ENCODE results near the gene KIRREL3. TPM values are rescaled to one million over a fixed set of nuclear protein-coding genes. Genes with fewer than 3 reads are reported as not detected.
"Not testable (repeated sequence)": the region's sequence is repeated elsewhere in the genome, so short reads cannot be mapped to it uniquely, and the experiment has no call there.

The KIRREL3 gene
- total and polyA plus RNA-seq, 8 donors: 0.06 to 1.1 (median 0.26) TPM; not detected in 2

DNA sequence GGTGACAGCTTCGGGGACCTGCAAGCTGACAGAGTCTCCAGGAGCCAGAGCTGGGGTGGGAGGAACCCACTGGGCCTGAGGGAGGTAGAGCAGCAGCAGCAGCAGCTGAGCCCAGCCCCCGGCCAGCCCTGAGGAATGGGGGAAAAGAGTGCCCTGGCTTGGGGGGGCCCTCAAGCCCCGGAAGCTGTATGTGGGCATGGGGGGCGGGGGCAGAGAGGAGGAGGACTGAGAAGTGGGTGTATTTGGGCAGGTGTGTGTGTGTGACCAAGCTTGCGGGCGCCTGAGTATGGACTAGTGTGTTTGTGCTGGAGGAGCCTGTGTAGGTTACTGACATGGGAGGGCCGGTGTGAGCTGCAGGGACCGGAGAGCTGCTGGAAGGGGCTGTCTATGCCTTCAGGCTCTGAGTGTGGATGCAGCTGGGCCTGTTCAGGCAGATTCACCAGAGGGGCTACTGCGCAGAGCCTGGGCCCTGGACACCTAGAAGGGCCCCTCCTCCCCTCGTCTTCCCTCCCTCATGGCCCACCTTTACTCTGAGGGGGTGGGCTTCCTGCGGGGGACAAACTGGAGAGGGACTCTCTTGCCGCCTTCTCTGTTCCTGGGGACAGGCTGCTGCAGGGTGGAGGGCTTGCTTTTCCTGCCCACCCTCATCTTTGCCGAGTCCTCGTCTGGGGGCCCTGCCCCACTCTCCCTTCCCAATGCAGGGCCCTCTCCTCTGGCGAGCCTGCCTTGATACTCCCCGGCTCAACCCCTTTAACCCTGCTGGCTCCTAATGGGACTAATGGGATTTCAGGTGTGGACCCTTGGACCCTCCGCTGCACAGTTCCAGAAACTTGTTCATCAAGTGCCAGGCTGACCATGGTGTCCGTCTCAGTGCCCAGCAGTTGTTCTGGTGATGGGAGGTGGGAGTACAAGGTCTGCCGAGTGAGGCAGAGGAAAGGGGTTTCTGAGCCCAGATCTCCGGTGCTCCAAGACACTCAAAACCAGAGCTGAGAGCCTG is 616.9 kb downstream of the KIRREL3 start:
- TF ChIP-seq, protein P1, sequence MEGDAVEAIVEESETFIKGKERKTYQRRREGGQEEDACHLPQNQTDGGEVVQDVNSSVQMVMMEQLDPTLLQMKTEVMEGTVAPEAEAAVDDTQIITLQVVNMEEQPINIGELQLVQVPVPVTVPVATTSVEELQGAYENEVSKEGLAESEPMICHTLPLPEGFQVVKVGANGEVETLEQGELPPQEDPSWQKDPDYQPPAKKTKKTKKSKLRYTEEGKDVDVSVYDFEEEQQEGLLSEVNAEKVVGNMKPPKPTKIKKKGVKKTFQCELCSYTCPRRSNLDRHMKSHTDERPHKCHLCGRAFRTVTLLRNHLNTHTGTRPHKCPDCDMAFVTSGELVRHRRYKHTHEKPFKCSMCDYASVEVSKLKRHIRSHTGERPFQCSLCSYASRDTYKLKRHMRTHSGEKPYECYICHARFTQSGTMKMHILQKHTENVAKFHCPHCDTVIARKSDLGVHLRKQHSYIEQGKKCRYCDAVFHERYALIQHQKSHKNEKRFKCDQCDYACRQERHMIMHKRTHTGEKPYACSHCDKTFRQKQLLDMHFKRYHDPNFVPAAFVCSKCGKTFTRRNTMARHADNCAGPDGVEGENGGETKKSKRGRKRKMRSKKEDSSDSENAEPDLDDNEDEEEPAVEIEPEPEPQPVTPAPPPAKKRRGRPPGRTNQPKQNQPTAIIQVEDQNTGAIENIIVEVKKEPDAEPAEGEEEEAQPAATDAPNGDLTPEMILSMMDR (IDR thresholded peaks at IDR 0.05): no peak
- 81 to 87% methylated on average over 19 to 20 of the region's 20 CpGs for WGBS, 2 donors
- Histone ChIP-seq H3K36me3 (no peaks in the 10 kb centered on the region), H3K4me1 (peaks cover 0 to 3% (median 0%) of the 10 kb centered on the region in 3 donors), H3K4me3 (no peak overlapping the region), H3K27me3 (no peaks in the 10 kb centered on the region), H3K27ac (no peak overlapping the region), H3K9me3 (no peaks in the 10 kb centered on the region)
- ATAC-seq (no peak), FAIRE-seq (no peak), DNase-seq (peak in 1 of 6 donors; percentile 44)
- intact Hi-C loops (cut with DNase I): no loop called here

DNA sequence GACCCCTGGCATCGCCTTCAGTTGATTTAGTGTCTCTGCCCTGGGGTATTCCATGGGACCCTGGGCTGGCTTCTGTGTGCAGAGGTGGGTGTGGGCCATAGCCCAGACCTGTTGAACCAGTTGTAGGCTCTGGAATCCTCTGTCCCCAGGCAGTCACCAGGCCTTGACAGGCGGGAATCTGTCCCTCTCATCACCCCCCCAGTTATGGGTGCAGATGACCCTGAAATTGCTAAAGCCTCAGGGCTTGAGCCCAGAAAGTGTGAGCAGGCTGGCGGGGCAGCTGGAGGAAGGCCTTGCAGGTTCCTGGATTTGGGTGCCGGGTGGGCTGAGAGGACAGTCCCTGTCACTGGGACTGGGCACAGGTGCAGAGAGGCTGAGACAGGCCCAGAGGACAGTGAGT is 617.9 kb downstream of the KIRREL3 start:
- intact Hi-C loops (cut with DNase I); FAIRE-seq; ATAC-seq; H3K9me3 ChIP-seq; H3K27me3 ChIP-seq; H3K4me1 ChIP-seq; H3K27ac ChIP-seq; H3K36me3 ChIP-seq; H3K4me3 ChIP-seq: not testable (repeated sequence)
- peak in 1 of 6 donors; percentile 42 for DNase-seq
- 91 to 92% methylated on average over 4 of the region's 4 CpGs for WGBS, 2 donors

DNA sequence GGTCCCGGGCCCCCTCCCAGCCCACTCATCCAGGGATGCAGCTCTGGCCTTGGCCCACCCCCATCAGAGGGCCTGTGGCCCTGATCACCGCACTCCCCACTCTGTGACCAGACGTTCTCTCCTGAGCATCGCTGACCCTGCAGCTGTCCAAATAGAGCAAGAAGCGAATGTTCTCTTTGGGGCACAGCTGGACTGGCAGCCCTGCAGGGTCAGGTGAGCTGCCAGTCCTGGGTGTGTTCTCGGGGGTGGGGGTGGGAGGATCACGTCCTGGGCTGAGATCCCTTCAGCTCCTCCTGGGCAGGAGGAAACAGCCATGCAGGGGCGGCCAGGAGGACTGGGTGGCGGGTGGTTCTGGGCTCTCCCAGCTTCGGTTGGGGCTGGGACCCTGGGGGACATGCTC is 618.6 kb downstream of the KIRREL3 start:
- ATAC-seq; H3K9me3 ChIP-seq; H3K4me3 ChIP-seq; H3K27ac ChIP-seq; H3K36me3 ChIP-seq; FAIRE-seq; intact Hi-C loops (cut with DNase I); H3K4me1 ChIP-seq; H3K27me3 ChIP-seq: not testable (repeated sequence)
- 58 to 82% methylated on average over 4 to 5 of the region's 10 CpGs for WGBS, 2 donors
- peak in 1 of 6 donors; percentile 15 for DNase-seq

DNA sequence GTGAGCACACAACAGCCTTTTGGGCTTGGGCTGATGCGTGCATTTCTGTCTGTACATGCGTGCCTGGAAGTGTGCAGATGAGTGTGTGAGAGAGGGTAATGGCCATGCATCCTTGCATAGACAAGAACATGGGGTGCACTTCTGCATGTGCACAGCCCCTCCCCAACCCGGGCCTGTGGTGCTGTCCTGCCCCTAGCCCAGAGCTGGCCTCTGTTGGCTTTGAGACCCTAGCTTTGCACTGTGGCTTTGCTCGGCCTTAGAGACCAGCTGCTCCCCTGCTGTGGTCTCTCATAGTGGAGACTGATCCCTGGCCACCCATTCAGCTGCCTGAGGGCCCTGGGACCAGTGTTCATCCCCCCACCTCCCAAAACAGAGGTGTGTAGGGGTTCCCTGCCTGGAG is 619.7 kb downstream of the KIRREL3 start:
- intact Hi-C loops (cut with DNase I): no loop called here
- Histone ChIP-seq H3K36me3 (no peaks in the 10 kb centered on the region), H3K27me3 (no peaks in the 10 kb centered on the region), H3K4me3 (no peak overlapping the region), H3K9me3 (no peaks in the 10 kb centered on the region), H3K4me1 (no peaks in the 10 kb centered on the region), H3K27ac (no peak overlapping the region)
- TF ChIP-seq, protein P1 (IDR thresholded peaks at IDR 0.05): no peak
- DNase-seq (peak in 1 of 6 donors; percentile 34), FAIRE-seq (no peak), ATAC-seq (no peak)
- WGBS, 2 donors: 88% methylated on average over 4 of the region's 4 CpGs

DNA sequence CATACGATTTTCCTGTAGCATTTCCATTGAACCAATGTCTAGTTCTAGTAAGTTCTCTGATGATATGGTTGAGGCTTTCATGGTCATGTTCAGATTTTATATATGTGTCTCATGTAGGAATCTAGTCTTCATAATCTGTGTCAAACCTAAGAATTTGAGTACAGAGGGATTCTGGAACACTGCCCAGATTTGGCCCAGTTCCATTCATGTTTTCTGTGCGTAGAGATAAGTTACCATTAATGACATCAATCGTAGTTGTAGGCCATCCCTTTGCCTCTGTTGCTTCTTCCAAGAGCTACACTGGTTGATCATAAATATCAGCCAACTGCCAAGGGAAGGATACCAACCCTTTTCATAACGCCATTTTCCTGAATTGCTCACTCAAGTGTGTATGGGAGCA is 621.8 kb downstream of the KIRREL3 start:
- Histone ChIP-seq H3K9me3 (no peaks in the 10 kb centered on the region), H3K36me3 (no peaks in the 10 kb centered on the region), H3K27ac (no peak overlapping the region), H3K27me3 (no peaks in the 10 kb centered on the region), H3K4me1 (no peaks in the 10 kb centered on the region), H3K4me3 (no peak overlapping the region)
- no peak for ATAC-seq
- no peak for FAIRE-seq
- intact Hi-C loops (cut with DNase I): no loop called here
- 58 to 63% methylated on average over 4 of the region's 4 CpGs for WGBS, 2 donors
- TF ChIP-seq, protein P1 (IDR thresholded peaks at IDR 0.05): no peak
- DNase-seq: no peak

DNA sequence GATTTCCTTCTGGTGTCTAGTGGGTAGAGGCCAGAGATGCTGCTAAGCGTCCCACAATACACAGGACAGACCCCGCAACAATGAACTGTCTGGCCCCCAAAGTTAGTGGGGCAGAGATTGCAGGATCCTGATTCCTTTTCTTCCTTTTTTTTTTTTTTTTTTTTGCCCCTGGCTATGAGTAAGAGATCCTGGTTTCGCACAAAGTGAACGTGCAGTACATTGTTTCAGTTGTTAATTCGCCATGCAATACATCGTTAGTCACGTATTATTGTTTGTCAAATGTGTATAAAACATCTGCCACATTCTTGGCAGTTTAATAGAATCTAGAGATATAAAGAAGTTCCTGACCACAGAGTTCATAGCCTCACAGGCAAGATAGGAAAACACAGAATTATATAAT is 624.8 kb downstream of the KIRREL3 start:
- Histone ChIP-seq H3K4me1 (no peaks in the 10 kb centered on the region), H3K27me3 (no peaks in the 10 kb centered on the region), H3K36me3 (no peaks in the 10 kb centered on the region), H3K4me3 (no peak overlapping the region), H3K27ac (no peak overlapping the region), H3K9me3 (no peaks in the 10 kb centered on the region)
- FAIRE-seq: no peak
- DNase-seq: no peak
- ATAC-seq: no peak
- TF ChIP-seq, protein P1 (IDR thresholded peaks at IDR 0.05): no peak
- intact Hi-C loops (cut with DNase I): no loop called here
- WGBS, 2 donors: 87% methylated on average over 7 of the region's 7 CpGs

DNA sequence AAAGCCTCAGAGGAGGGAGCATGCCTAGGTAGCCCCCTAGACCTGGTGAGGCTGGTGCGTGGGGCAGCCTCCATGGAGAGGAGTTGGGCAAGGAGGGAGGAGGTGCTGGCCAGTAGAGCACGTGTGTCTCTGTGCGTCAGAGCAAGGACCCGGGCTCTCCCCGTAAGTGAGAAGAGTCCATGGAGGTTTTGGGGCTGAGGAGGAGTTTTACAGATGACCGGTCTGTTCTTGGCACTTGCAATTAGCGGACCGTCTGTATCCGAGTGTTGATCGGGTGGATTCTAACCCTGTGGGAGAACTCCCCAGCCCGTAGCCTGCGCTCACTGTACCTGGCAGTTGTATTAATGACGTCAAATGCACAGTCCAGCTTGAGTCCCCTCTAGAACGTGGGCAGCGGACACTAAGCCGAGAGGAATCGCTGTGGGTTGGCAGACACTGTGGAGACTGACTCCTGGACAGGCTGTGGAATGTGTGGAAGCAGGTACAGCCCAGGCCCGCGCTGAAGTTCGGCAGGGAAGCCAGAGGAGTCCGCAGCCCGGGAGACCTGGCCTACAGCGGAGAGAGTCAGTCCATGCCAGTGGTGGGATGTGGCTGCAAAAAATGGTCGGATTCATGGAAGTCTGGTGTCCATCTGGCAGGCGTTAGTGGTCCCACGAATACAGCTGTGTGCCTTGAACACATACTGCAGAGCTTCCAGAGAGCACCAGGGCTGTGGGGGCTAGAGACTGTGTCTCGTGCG is 625.8 kb downstream of the KIRREL3 start:
- ATAC-seq: peak in 2 of 4 donors; percentile 17 to 26
- H3K9me3 ChIP-seq; intact Hi-C loops (cut with DNase I); H3K27ac ChIP-seq; H3K36me3 ChIP-seq; H3K27me3 ChIP-seq; H3K4me3 ChIP-seq; FAIRE-seq; H3K4me1 ChIP-seq: not testable (repeated sequence)
- DNase-seq: peak in 1 of 6 donors; percentile 22
- WGBS, 2 donors: 89 to 91% methylated on average over 21 of the region's 28 CpGs

Measured in pancreas (tissue), 10 donors.